Subcutaneous abdominal adipose tissue (tissue), 5 donors: ENCODE results near the gene SCUBE1.

ENCODE experiments used
- H3K27ac ChIP-seq: one replicate; pipeline ENCODE4 v1.7.0; 2013; ENCODE audit warnings: low read depth, mild to moderate bottlenecking, inconsistent platforms, low read length, moderate library complexity
- H3K27me3 ChIP-seq, 5 donors: one replicate each; pipeline ENCODE4 v1.7.0; 2013; ENCODE audit warnings: low read length in 5 of 5, inconsistent platforms in 1 of 5; ENCODE audit not compliant: control insufficient read depth in 5 of 5, insufficient read depth in 4 of 5
- H3K36me3 ChIP-seq, 5 donors: one replicate each; pipeline ENCODE4 v1.7.0; 2013; ENCODE audit warnings: low read length in 5 of 5; ENCODE audit not compliant: control insufficient read depth in 5 of 5, insufficient read depth in 5 of 5
- H3K4me1 ChIP-seq, 5 donors: one replicate each; pipeline ENCODE4 v1.7.0; 2013; ENCODE audit warnings: low read length in 5 of 5, mild to moderate bottlenecking in 3 of 5, moderate library complexity in 1 of 5; ENCODE audit not compliant: control insufficient read depth in 5 of 5, insufficient read depth in 5 of 5
- H3K4me3 ChIP-seq, 5 donors: one replicate each; pipeline ENCODE4 v1.7.0; 2013; ENCODE audit warnings: low read length in 5 of 5, low read depth in 1 of 5
- H3K9ac ChIP-seq, 5 donors: one replicate each; pipeline ENCODE4 v1.7.0; 2013; ENCODE audit warnings: low read length in 5 of 5, mild to moderate bottlenecking in 4 of 5, moderate library complexity in 3 of 5
- H3K9me3 ChIP-seq, 5 donors: one replicate each; pipeline ENCODE4 v1.7.0; 2013; ENCODE audit warnings: low read length in 5 of 5; ENCODE audit not compliant: control insufficient read depth in 5 of 5
- donor health status: healthy.
- donor health status: healthy.
- donor health status: healthy.
- donor health status: healthy.
- donor health status: healthy.

Gene SCUBE1

DNA sequence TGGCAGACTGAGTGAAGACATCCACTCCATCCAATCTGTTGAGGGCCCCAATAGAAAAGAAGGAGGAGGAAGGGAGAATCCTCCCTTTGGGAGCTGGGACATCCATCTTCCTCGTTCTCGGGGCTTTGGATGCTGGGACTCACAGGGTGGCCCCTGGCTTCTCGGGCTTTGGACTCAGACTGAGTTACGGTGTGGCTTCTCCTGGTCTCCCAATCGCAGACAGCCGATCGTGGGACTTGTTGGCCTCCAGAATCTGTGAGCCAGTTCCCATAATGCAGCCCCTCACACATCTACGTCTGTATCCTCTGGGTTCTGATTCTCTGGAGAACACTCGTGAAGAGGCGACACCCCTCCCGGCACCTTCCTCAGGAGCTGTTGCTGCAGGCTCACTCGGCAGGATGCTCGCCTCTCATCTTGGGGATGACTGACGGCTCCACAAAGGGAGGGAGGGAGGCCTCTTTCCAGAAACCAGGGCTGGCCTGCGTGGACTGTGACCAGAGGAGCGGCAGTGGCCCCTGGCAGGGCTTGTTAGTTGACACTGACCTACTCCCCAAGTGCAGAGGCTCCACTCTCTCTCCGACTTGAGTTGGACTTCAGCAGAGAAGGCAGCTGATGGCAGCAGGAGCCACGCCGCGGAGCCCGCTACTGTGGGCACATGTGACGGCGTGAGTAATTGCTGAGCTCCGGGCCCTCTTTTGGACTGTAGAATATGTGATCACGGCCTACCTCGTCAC, 141.5 kb downstream of the SCUBE1 start:
- no peak overlapping the region for H3K27ac ChIP-seq
- peaks cover 0 to 5% (median 0%) of the 10 kb centered on the region in 5 donors for H3K4me1 ChIP-seq
- H3K9me3 ChIP-seq: no peaks in the 10 kb centered on the region
- H3K4me3 ChIP-seq: no peak overlapping the region
- no peak overlapping the region for H3K9ac ChIP-seq
- H3K27me3 ChIP-seq: peaks cover 11 to 26% (median 23%) of the 10 kb centered on the region in 5 donors
- no peaks in the 10 kb centered on the region for H3K36me3 ChIP-seq

DNA sequence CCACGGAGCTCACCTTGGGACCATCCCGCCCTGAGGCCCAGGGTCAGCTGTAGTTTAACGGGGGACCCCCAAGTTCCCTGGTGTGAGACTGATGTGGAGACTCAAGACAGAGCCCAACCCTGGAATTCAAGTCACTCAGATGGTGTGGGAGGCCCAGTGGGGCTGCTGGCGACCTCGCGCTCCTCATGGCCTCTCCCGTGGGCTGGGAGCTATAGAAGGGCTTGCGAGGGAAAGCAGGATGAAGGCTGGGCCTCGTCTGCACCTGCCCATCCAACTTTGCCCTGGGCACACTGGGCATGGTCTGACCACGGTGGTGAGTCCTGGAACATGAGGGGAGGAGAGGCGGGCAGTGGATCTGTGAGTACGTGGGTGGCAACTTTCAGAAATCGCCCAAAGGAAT, 142.6 kb downstream of the SCUBE1 start:
- Histone ChIP-seq H3K36me3 (no peaks in the 10 kb centered on the region), H3K4me3 (no peak overlapping the region), H3K27ac (no peak overlapping the region), H3K9me3 (no peaks in the 10 kb centered on the region), H3K4me1 (no peaks in the 10 kb centered on the region), H3K9ac (no peak overlapping the region), H3K27me3 (peaks cover 11 to 25% (median 21%) of the 10 kb centered on the region in 5 donors)

DNA sequence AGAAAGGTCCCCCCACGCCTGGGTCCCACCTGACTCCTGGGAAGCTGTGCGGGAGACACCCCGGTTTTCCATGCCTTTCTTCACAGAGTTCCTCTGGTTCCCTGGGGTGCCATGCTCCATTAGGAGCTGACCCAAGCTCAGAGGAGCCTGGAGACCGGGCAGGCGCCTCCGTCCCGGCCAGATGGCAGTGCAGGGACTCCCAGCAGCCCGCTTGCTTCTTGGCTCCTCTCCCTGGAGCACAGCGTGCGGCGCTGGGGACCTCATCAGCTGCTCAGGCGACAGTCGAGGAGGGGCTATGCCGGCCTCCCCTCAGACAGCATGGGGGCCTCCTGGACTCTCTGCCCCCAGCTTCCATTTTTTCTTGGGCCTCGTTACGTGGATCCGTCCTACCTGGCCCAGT, 143.1 kb downstream of the SCUBE1 start:
- Histone ChIP-seq H3K36me3 (no peaks in the 10 kb centered on the region), H3K27ac (no peak overlapping the region), H3K27me3 (peaks cover 11 to 28% (median 21%) of the 10 kb centered on the region in 5 donors), H3K9ac (no peak overlapping the region), H3K9me3 (no peaks in the 10 kb centered on the region), H3K4me3 (no peak overlapping the region), H3K4me1 (no peaks in the 10 kb centered on the region)

DNA sequence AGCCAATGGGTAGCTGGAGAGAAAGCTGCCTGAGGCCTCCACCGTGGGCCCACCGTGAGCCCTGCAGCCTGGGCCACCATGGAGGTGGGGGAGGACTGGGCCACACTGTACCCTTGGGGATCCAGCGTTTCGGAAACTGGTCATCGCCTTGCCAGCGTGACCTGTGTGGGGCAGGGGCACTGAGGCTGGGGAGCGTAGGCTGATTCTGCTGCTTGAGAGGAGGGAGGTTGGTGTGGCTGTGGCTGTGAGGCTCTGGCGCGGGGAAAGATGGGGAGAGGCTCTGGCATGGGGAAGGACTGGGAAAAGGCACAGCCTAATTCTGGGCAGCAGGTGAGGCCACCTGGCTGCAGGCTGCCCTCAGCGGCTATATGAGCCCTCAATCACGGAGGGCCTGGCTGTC, 143.6 kb downstream of the SCUBE1 start:
- Histone ChIP-seq H3K36me3 (no peaks in the 10 kb centered on the region), H3K27me3 (peaks cover 11 to 28% (median 21%) of the 10 kb centered on the region in 5 donors), H3K4me3 (no peak overlapping the region), H3K9ac (no peak overlapping the region), H3K9me3 (no peaks in the 10 kb centered on the region), H3K4me1 (no peaks in the 10 kb centered on the region), H3K27ac (no peak overlapping the region)

DNA sequence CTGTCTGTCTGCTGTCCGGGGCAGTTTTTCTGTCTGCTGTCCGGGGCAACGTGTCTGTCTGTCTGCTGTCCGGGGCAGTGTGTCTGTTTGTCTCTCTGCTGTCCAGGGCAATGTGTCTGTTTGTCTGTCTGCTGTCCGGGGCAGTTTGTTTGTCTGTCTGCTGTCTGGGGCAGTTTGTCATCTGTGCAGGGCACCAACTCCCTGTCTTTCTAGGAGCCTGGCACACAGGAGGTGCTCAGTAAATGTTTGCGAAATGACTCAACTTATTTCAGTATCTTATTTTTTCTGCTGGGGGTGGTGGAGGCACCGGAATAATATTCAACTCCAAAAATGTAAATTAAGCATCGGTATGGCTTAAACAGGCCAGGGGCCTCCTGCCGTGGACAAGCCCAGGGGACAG, 144.2 kb downstream of the SCUBE1 start:
- Histone ChIP-seq H3K4me3 (no peak overlapping the region), H3K27ac (no peak overlapping the region), H3K9me3 (no peaks in the 10 kb centered on the region), H3K27me3 (peaks cover 11 to 28% (median 21%) of the 10 kb centered on the region in 5 donors), H3K9ac (no peak overlapping the region), H3K4me1 (no peaks in the 10 kb centered on the region), H3K36me3 (no peaks in the 10 kb centered on the region)

DNA sequence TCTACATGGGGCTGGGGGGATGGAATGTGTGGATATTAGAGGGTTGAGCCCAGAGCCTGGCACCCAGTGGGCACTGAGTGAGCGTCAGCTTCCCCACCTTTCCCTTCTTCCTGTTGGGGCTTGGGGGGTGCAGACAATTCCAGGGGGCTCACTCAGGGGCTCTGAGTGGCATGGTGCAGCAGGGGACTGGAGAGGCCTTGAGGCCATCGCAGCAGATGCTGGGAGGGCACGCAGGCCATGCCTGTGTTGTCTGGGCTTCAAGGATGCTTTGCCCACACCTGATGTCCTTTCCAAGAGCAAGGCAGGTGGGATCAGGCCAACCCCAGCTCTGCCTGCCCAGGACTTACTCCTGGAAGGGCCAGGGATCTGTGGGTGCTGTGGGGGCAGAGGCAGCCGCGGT, 145.0 kb downstream of the SCUBE1 start:
- Histone ChIP-seq H3K27me3 (peaks cover 11 to 28% (median 21%) of the 10 kb centered on the region in 5 donors), H3K9me3 (no peaks in the 10 kb centered on the region), H3K36me3 (no peaks in the 10 kb centered on the region), H3K27ac (no peak overlapping the region), H3K9ac (no peak overlapping the region), H3K4me1 (no peaks in the 10 kb centered on the region), H3K4me3 (no peak overlapping the region)

DNA sequence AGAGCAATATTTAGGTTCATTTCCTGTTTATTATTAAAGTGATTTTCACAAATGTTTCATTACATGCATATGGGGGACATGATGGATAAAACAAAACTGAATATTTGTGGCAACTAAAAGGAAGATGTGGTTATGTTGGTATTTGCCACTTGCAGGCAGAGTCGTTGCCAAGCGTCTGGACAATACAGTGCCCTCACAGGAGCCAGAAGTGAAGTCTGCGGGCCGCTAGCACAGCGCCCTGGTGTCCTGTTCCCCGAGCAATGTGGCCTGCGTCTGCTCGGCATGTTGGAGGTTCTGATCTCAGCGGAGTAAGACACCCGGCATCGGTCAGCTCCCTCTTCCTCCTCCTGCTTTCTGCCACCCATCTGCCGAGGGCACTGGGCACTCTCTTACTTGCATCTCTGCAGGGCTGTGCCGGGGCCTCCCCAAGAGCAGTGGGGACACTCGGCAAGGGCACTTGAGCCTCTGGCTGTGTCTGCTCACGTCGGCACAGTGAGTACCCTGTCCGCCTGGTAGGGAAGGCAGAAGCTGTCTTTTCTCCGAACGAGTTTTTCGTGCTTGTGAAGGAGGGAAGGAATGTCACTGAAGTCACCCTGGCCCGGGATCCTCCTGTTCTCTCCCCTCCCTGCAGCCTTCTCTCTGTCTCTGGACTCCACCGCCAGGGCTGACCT, 145.8 kb downstream of the SCUBE1 start:
- no peak overlapping the region for H3K4me3 ChIP-seq
- H3K27ac ChIP-seq: no peak overlapping the region
- H3K9me3 ChIP-seq: no peaks in the 10 kb centered on the region
- no peaks in the 10 kb centered on the region for H3K4me1 ChIP-seq
- peaks cover 11 to 28% (median 21%) of the 10 kb centered on the region in 5 donors for H3K27me3 ChIP-seq
- H3K36me3 ChIP-seq: no peaks in the 10 kb centered on the region
- no peak overlapping the region for H3K9ac ChIP-seq

DNA sequence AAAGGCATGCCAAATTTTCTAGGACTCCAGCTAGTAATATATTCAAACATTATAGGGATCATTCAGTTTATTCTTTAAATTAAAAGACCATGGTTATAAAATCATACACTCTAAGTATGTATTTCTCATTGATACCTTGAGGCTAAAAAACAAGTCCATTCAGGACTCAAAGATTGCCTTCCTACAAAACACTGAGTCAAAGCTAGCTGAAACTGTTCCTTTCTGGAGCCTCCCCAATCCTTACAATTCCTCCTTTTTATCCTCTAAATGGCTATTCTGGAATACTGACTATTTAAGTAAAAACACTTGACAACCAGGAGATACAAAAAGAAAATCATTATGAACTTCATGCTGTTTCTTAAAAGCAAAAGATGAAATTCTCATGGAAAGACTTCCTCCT, 151.3 kb downstream of the SCUBE1 start:
- Histone ChIP-seq H3K36me3 (no peaks in the 10 kb centered on the region), H3K27me3 (peaks cover 0 to 4% (median under 1%) of the 10 kb centered on the region in 5 donors), H3K27ac (no peak overlapping the region), H3K9me3 (no peaks in the 10 kb centered on the region), H3K4me1 (peaks cover 0 to 6% (median 5%) of the 10 kb centered on the region in 5 donors), H3K4me3 (no peak overlapping the region), H3K9ac (no peak overlapping the region)

DNA sequence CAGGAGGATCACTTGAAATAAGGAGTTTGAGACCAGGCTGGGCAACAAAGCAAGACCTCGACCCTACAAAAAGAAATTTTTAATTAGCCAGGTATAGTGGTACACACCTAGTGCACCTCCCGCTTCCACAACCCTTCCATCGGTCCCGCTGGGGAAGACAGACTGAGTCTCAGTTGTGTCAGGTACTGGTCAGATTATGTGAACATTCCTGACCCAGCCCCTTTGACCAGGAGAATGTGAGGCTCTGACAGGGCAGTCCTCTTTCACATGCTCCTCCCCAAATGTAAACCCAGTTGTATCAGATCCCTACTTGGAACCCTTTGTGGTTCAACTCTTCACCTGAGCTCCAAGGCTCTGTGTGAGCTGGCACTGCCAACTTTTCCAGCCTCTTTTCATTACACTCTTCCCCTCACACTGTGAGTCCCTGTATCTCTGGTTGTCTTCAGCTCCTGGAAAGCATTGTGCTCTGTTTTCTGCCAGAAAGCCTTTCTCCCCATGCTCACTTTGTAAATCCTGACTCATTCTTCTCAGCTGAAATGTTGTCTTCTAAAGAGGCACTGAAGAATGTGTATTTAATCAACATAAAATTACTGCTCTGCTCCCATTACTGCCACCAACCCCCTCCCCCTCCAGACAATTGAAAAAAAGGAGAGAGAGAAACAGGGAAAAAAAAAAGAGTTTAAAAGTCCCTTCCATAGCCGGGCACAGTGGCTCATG, 154.2 kb downstream of the SCUBE1 start:
- Histone ChIP-seq H3K36me3 (no peaks in the 10 kb centered on the region), H3K4me1 (peaks cover 4 to 28% (median 25%) of the 10 kb centered on the region in 5 donors), H3K9me3 (no peaks in the 10 kb centered on the region), H3K27ac (no peak overlapping the region), H3K27me3 (no peaks in the 10 kb centered on the region), H3K9ac (no peak overlapping the region), H3K4me3 (no peak overlapping the region)
